ENCODE data around the gene NTPCR.
"Not testable (repeated sequence)": the region's sequence is repeated elsewhere in the genome, so short reads cannot be mapped to it uniquely, and the experiment has no call there.

The NTPCR gene

DNA sequence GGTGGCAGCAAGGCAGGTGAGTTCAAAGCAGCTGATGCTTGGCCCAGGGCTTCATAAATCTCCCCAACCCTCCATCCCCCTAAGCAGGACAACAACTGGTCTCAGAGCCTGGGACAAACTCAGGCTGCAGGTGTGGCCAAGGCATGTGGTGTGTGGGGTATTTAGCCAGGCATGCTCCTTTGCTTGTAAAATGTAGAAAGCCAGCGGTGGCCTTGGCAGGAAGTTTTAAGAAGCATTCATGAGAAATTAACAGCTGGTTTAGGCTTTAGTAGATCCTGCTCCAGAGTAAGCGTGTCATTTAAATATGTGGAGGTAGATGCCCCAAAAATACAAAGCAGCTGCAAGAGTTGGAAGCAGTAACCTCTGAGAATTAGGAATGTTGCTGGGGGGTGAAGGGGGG is 44.8 kb downstream of the NTPCR start:
- no peak overlapping the region for H3K23ac ChIP-seq (ENCODE audit: low read length)
- WGBS (ENCODE audit: extremely low coverage, insufficient coverage, low lambda C conversion rate): no CpG with 5 or more reads among the region's 2 CpGs
- no peak overlapping the region for H3K4me3 ChIP-seq (ENCODE audit: low read length)
- DNase-seq: no peak
- no peak overlapping the region for H3K9ac ChIP-seq (ENCODE audit: low read length)
- no peak overlapping the region for H4K5ac ChIP-seq (ENCODE audit: low read length)
- no peak overlapping the region for H2BK15ac ChIP-seq (replicated peaks; ENCODE audit: low read depth)
- no peak overlapping the region for H2BK5ac ChIP-seq (ENCODE audit: low read length)
- no peaks in the 10 kb centered on the region for H3K79me2 ChIP-seq (ENCODE audit: control insufficient read depth, insufficient read depth, low read length)
- no peak overlapping the region for H3K18ac ChIP-seq (ENCODE audit: low read length)
- no peak overlapping the region for H3K56ac ChIP-seq (ENCODE audit: low read length)
- H3K4me1 ChIP-seq (ENCODE audit: control insufficient read depth, low read depth, low read length): no peaks in the 10 kb centered on the region
- no peaks in the 10 kb centered on the region for H3K79me1 ChIP-seq (ENCODE audit: low read length)
- H2BK120ac ChIP-seq (ENCODE audit: low read depth, low read length): no peak overlapping the region
- no peak overlapping the region for H3K4me2 ChIP-seq (ENCODE audit: low read length)
- no peak overlapping the region for H3K27ac ChIP-seq (ENCODE audit: low read depth, low read length)
- H3K36me3 ChIP-seq (ENCODE audit: control insufficient read depth, insufficient read depth, low read length): no peaks in the 10 kb centered on the region
- H3K27me3 ChIP-seq (ENCODE audit: insufficient read depth, low read length, poor library complexity): no peaks in the 10 kb centered on the region
- H4K8ac ChIP-seq (ENCODE audit: low read depth, low read length): no peak overlapping the region
- H2AK5ac ChIP-seq (ENCODE audit: low read length): no peak overlapping the region
- H3K4ac ChIP-seq (ENCODE audit: low read depth, low read length): no peak overlapping the region

DNA sequence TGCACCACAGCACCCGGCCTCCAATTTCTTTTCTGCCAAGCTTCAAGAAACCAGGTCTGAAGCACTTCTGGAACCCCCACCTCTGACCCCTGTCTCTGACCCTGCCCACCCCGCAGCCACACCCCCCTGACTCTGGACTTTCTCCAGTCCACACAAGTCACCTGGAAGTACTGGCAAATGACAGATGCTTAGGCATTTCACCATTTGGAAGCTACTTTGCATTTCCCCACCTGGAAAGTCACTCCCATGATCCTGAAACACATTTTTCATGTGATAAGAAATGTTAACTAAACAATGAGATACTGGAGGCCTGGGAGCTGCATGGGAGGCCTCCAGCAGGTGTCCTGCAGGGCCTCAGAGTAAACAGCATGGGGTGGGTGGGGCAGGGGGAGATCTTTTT is 45.7 kb downstream of the NTPCR start:
- H3K79me2 ChIP-seq (ENCODE audit: control insufficient read depth, insufficient read depth, low read length): no peaks in the 10 kb centered on the region
- no peak overlapping the region for H4K5ac ChIP-seq (ENCODE audit: low read length)
- H3K18ac ChIP-seq (ENCODE audit: low read length): no peak overlapping the region
- no peak overlapping the region for H2BK15ac ChIP-seq (replicated peaks; ENCODE audit: low read depth)
- H3K4ac ChIP-seq (ENCODE audit: low read depth, low read length): no peak overlapping the region
- H2BK5ac ChIP-seq (ENCODE audit: low read length): no peak overlapping the region
- H3K23ac ChIP-seq (ENCODE audit: low read length): no peak overlapping the region
- no peak overlapping the region for H2AK5ac ChIP-seq (ENCODE audit: low read length)
- no peak overlapping the region for H4K8ac ChIP-seq (ENCODE audit: low read depth, low read length)
- H3K27me3 ChIP-seq (ENCODE audit: insufficient read depth, low read length, poor library complexity): no peaks in the 10 kb centered on the region
- no peak overlapping the region for H2BK120ac ChIP-seq (ENCODE audit: low read depth, low read length)
- H3K4me3 ChIP-seq (ENCODE audit: low read length): no peak overlapping the region
- H3K4me1 ChIP-seq (ENCODE audit: control insufficient read depth, low read depth, low read length): no peaks in the 10 kb centered on the region
- no peaks in the 10 kb centered on the region for H3K36me3 ChIP-seq (ENCODE audit: control insufficient read depth, insufficient read depth, low read length)
- H3K4me2 ChIP-seq (ENCODE audit: low read length): no peak overlapping the region
- no peak for DNase-seq
- no CpG with 5 or more reads among the region's 2 CpGs for WGBS (ENCODE audit: extremely low coverage, insufficient coverage, low lambda C conversion rate)
- no peaks in the 10 kb centered on the region for H3K79me1 ChIP-seq (ENCODE audit: low read length)
- no peak overlapping the region for H3K9ac ChIP-seq (ENCODE audit: low read length)
- H3K27ac ChIP-seq (ENCODE audit: low read depth, low read length): no peak overlapping the region
- H3K56ac ChIP-seq (ENCODE audit: low read length): no peak overlapping the region

DNA sequence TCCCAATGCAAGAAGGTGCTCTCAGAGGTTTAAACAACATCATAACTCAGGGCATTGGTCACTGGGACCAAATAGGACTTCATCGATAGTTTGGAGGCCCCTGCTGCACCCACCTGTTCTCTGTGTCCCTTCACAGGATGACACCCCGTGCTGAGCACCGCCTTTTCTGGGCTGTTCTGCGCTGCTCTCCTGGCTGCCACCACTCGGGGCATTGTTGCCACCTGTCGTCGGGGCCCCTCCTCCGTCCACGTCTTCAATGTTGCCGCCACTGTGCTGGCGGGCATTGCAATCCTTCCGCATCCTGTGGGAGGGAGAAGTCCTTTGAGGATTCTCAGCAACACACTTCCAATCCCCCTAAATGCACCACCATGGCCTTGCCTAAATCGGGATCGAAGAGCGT is 47.7 kb downstream of the NTPCR start:
- Histone ChIP-seq H3K4me3 (ENCODE audit: low read length) (no peak overlapping the region), H2BK15ac (replicated peaks; ENCODE audit: low read depth) (no peak overlapping the region), H3K23ac (ENCODE audit: low read length) (no peak overlapping the region), H3K79me1 (ENCODE audit: low read length) (no peaks in the 10 kb centered on the region), H3K4me2 (ENCODE audit: low read length) (no peak overlapping the region), H2BK5ac (ENCODE audit: low read length) (no peak overlapping the region), H3K56ac (ENCODE audit: low read length) (no peak overlapping the region), H2BK120ac (ENCODE audit: low read depth, low read length) (no peak overlapping the region), H2AK5ac (ENCODE audit: low read length) (no peak overlapping the region), H4K8ac (ENCODE audit: low read depth, low read length) (no peak overlapping the region), H3K9ac (ENCODE audit: low read length) (no peak overlapping the region), H3K18ac (ENCODE audit: low read length) (no peak overlapping the region), H3K79me2 (ENCODE audit: control insufficient read depth, insufficient read depth, low read length) (no peaks in the 10 kb centered on the region), H3K4ac (ENCODE audit: low read depth, low read length) (no peak overlapping the region), H4K5ac (ENCODE audit: low read length) (no peak overlapping the region), H3K27ac (ENCODE audit: low read depth, low read length) (no peak overlapping the region), H3K4me1 (ENCODE audit: control insufficient read depth, low read depth, low read length) (no peaks in the 10 kb centered on the region), H3K36me3 (ENCODE audit: control insufficient read depth, insufficient read depth, low read length) (no peaks in the 10 kb centered on the region), H3K27me3 (ENCODE audit: insufficient read depth, low read length, poor library complexity) (no peaks in the 10 kb centered on the region)
- no peak for DNase-seq
- no CpG with 5 or more reads among the region's 15 CpGs for WGBS (ENCODE audit: extremely low coverage, insufficient coverage, low lambda C conversion rate)

DNA sequence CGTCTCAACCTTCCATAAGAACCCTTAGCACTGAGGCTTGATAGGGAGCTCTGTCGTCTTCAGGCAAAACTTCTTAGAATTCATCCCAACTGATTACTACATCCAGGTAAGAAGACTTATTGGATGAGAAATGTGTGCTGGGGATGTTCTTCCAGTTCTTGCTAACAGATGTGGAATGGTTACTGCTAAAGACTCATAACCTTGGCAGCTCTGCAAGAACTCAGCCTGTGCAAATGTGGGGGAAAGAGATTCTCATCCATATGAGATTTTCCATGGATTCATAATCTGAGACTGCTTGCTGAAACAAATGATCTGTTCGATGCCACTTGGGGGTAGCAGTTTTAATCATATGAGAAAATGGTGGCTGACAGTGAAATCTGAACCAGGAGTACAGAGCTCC is 48.2 kb downstream of the NTPCR start:
- no peak overlapping the region for H2BK120ac ChIP-seq (ENCODE audit: low read depth, low read length)
- no peak overlapping the region for H3K4me2 ChIP-seq (ENCODE audit: low read length)
- no peaks in the 10 kb centered on the region for H3K27me3 ChIP-seq (ENCODE audit: insufficient read depth, low read length, poor library complexity)
- no peak overlapping the region for H3K56ac ChIP-seq (ENCODE audit: low read length)
- H3K79me1 ChIP-seq (ENCODE audit: low read length): no peaks in the 10 kb centered on the region
- no peak overlapping the region for H3K18ac ChIP-seq (ENCODE audit: low read length)
- no CpG with 5 or more reads among the region's 3 CpGs for WGBS (ENCODE audit: extremely low coverage, insufficient coverage, low lambda C conversion rate)
- no peak overlapping the region for H4K5ac ChIP-seq (ENCODE audit: low read length)
- no peaks in the 10 kb centered on the region for H3K4me1 ChIP-seq (ENCODE audit: control insufficient read depth, low read depth, low read length)
- no peak for DNase-seq
- no peak overlapping the region for H4K8ac ChIP-seq (ENCODE audit: low read depth, low read length)
- H3K9ac ChIP-seq (ENCODE audit: low read length): no peak overlapping the region
- no peak overlapping the region for H2BK5ac ChIP-seq (ENCODE audit: low read length)
- no peak overlapping the region for H2AK5ac ChIP-seq (ENCODE audit: low read length)
- H3K23ac ChIP-seq (ENCODE audit: low read length): no peak overlapping the region
- no peak overlapping the region for H2BK15ac ChIP-seq (replicated peaks; ENCODE audit: low read depth)
- H3K27ac ChIP-seq (ENCODE audit: low read depth, low read length): no peak overlapping the region
- H3K4me3 ChIP-seq (ENCODE audit: low read length): no peak overlapping the region
- no peaks in the 10 kb centered on the region for H3K36me3 ChIP-seq (ENCODE audit: control insufficient read depth, insufficient read depth, low read length)
- H3K4ac ChIP-seq (ENCODE audit: low read depth, low read length): no peak overlapping the region
- H3K79me2 ChIP-seq (ENCODE audit: control insufficient read depth, insufficient read depth, low read length): no peaks in the 10 kb centered on the region

DNA sequence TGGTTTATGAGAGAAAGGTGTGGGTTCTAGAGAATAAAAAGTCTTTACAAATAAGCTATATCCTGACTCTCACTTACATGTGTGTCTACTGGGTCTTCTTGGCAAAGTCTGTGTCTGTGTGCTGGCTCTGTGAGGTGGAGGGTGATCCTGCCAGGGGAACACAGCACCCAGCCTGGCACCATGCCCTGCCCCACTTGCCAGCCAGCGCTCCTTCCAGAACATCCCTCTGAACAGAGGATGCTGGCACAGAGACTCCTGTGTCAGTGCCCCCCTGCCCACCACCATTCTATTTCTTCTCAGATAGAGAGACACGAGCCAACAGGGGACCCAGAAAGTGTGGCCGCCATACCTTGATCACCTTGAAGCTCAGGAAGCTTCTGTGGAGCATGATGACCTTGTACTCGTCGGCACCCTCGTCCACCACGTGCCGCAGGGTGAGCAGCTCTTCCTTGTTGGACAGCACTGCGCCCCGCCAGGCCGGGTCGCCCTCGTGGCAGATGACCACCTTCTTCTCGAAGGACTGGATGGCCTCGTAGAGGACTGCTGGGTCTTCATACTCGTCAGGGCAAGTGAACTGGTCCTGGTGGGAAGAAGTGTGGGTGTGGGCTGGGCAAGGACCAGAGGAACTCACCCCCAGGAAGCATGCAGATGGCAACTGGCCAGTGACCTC is 49.7 kb downstream of the NTPCR start:
- H3K9ac ChIP-seq (ENCODE audit: low read length): no peak overlapping the region
- no peaks in the 10 kb centered on the region for H3K79me1 ChIP-seq (ENCODE audit: low read length)
- no peak overlapping the region for H4K5ac ChIP-seq (ENCODE audit: low read length)
- no peak overlapping the region for H2BK15ac ChIP-seq (replicated peaks; ENCODE audit: low read depth)
- H3K27ac ChIP-seq (ENCODE audit: low read depth, low read length): no peak overlapping the region
- H3K79me2 ChIP-seq (ENCODE audit: control insufficient read depth, insufficient read depth, low read length): no peaks in the 10 kb centered on the region
- H3K4me3 ChIP-seq (ENCODE audit: low read length): no peak overlapping the region
- H3K4me1 ChIP-seq (ENCODE audit: control insufficient read depth, low read depth, low read length): no peaks in the 10 kb centered on the region
- no peak overlapping the region for H4K8ac ChIP-seq (ENCODE audit: low read depth, low read length)
- no CpG with 5 or more reads among the region's 16 CpGs for WGBS (ENCODE audit: extremely low coverage, insufficient coverage, low lambda C conversion rate)
- H3K27me3 ChIP-seq (ENCODE audit: insufficient read depth, low read length, poor library complexity): no peaks in the 10 kb centered on the region
- no peak overlapping the region for H2BK5ac ChIP-seq (ENCODE audit: low read length)
- H2AK5ac ChIP-seq (ENCODE audit: low read length): no peak overlapping the region
- no peak overlapping the region for H3K56ac ChIP-seq (ENCODE audit: low read length)
- H3K23ac ChIP-seq (ENCODE audit: low read length): no peak overlapping the region
- H3K4me2 ChIP-seq (ENCODE audit: low read length): no peak overlapping the region
- no peak overlapping the region for H3K18ac ChIP-seq (ENCODE audit: low read length)
- H3K36me3 ChIP-seq (ENCODE audit: control insufficient read depth, insufficient read depth, low read length): no peaks in the 10 kb centered on the region
- no peak overlapping the region for H3K4ac ChIP-seq (ENCODE audit: low read depth, low read length)
- DNase-seq: no peak
- no peak overlapping the region for H2BK120ac ChIP-seq (ENCODE audit: low read depth, low read length)

DNA sequence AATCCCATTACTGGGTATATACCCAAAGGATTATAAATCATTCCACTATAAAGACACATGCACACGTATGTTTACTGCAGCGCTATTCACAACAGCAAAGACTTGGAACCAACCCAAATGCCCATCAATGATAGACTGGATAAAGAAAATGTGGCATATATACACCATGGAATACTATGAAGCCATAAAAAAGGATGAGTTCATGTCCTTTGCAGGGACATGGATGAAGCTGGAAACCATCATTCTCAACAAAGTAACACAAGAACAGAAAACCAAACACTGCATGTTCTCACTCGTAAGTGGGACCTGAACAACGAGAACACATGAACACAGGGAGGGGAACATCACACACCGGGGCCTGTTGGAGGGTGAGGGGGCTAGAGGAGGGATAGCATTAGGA is 53.2 kb downstream of the NTPCR start:
- no CpG with 5 or more reads among the region's 5 CpGs for WGBS (ENCODE audit: extremely low coverage, insufficient coverage, low lambda C conversion rate)
- not testable (repeated sequence) for H4K5ac ChIP-seq (ENCODE audit: low read length); H3K4me1 ChIP-seq (ENCODE audit: control insufficient read depth, low read depth, low read length); H3K18ac ChIP-seq (ENCODE audit: low read length); H3K36me3 ChIP-seq (ENCODE audit: control insufficient read depth, insufficient read depth, low read length); H3K4me3 ChIP-seq (ENCODE audit: low read length); H2BK15ac ChIP-seq (replicated peaks; ENCODE audit: low read depth); H2AK5ac ChIP-seq (ENCODE audit: low read length); H3K56ac ChIP-seq (ENCODE audit: low read length); H3K9ac ChIP-seq (ENCODE audit: low read length); H3K4ac ChIP-seq (ENCODE audit: low read depth, low read length); H3K4me2 ChIP-seq (ENCODE audit: low read length); H3K27ac ChIP-seq (ENCODE audit: low read depth, low read length); H3K23ac ChIP-seq (ENCODE audit: low read length); H2BK5ac ChIP-seq (ENCODE audit: low read length); H3K79me2 ChIP-seq (ENCODE audit: control insufficient read depth, insufficient read depth, low read length); H3K79me1 ChIP-seq (ENCODE audit: low read length); H2BK120ac ChIP-seq (ENCODE audit: low read depth, low read length); H3K27me3 ChIP-seq (ENCODE audit: insufficient read depth, low read length, poor library complexity); H4K8ac ChIP-seq (ENCODE audit: low read depth, low read length); DNase-seq
